Fibroblast of skin of scalp (primary cell): Measurements from ENCODE around the gene P2RX6.
"Not testable (repeated sequence)": the region's sequence is repeated elsewhere in the genome, so short reads cannot be mapped to it uniquely, and the experiment has no call there.

Experiments used
- DNase-seq: peaks from one replicate; pipeline ENCODE4 v3.0.0-alpha.2; 2013

The P2RX6 gene

DNA sequence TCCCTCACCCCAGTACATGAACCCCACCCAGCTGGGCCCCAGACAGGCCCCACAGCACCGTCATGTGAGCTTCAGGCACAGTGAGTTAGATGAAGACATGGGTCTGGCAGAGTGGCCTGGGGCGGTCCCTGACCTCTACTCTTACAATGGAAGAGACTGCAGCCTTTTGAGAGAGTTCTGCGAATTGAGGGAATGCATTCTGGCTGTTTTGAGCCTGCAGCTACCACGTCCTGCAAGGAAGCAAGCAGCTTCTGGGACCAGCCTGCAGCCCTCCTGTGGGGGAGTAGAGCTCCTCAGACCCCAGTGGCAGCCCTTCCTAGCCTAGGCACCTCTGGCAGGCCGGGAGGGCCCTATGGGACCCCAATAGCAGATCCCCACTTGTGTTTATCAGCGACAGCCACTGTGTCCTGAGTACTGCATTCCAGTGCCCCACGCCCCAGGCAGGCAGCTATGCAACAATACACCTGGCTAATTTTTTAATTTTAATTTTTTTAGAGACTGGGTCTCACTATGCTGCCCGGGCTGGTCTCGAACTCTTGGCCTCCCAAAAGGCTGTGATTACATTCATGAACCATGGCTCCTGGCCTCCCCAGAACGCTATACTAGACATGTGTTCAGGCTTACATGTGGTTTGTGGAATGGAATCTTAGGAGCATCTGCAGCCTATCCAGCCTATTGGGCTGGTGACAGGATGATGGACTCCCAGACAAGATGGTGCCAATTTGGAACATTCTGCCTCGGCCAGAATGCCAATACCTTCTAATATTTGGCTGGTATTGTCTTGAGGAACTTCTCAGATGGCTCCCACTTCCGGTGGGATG is 18.1 kb downstream of the P2RX6 start:
- DNase-seq = no peak

DNA sequence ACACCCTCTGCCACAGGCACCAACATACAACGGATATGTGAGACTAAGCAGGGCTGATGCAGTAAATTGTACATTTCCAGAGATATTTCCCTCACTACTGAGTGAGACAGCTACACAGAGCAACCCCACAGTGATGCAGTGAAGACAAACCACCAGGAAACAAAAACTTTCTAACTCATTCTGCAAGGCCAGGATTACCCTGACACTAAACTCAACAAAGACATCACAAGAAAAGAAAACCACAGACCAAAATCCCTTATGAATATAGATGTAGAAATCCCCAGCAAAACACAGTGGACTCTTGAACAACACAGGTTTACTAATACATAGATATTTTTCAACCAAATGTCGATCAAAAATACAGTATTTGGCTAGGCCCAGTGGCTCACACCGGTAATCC is 18.9 kb downstream of the P2RX6 start:
- DNase-seq = no peak

DNA sequence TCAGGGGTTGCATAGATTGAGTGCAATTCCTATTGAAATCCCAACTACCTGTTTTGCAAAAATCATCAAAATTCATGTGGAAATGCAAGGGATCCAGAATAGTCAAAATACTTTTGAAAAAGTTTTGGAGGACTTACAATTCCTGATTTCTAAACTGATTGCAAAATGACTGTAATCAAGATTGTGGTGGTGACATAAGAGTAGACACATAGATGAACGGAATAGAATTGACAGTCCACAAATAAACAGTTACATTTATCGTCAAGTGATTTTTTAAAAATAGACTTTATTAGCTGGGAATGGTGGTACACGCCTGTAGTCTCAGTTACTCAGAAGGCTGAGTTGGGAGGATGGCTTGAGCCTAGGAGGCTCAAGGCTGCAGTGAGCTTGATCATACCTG is 20.0 kb downstream of the P2RX6 start:
- no peak for DNase-seq

DNA sequence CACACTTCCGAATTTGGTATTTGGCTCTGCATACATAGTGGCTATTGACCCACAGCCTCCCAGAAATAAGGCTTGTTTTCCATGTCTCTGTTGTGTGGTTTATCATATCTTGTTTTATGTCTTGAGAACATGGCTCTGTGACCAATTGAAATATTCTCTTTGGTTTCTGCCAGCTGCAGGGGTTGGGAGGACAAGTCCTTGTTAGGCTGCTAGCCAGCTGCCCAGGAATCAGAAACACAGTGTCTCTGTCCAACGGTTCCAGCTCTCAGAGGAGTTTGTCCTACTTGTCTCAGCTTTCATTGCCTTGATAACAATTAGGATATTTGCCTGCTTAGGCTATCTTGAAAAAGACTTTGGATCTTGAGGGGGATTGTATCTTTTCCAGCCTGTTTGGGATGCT is 23.4 kb downstream of the P2RX6 start:
- DNase-seq = peak; percentile 36

DNA sequence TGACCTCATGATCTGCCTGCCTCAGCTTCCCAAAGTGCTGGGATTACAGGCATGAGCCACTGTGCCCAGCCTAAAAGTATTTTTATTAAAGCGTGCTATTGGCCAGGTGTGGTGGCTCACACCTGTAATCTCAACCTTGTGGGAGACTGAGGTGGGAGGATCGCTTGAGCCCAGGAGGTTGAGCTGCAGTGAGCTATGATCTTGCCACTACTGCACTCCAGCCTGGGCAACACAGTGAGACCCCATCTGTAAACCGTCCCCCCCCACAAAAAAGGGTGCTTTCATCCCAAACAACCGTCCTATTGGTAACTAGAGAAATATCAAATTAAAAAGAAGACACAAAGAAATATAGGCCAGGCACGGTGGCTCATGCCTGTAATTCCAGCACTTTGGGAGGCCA is 24.2 kb downstream of the P2RX6 start:
- not testable (repeated sequence) for DNase-seq

DNA sequence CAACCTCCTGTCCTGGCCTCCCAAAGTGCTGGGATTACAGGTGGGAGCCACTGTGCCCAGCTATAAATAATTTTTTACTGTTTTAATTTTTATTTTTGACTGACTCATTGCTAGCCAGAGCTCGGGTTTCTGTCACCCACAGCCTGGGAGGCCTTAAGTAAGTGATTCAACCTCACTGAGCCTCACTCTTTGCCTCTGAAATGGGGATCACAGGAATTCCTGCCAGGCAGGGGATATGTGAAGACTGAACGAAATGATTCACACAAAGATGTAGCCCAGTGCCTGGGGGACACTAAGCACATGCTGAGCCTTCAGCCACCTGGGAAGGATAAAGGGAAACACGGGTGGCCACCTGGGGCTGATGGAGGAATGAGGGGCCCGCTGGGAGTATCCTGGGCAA is 27.0 kb downstream of the P2RX6 start:
- DNase-seq = peak; percentile 86

DNA sequence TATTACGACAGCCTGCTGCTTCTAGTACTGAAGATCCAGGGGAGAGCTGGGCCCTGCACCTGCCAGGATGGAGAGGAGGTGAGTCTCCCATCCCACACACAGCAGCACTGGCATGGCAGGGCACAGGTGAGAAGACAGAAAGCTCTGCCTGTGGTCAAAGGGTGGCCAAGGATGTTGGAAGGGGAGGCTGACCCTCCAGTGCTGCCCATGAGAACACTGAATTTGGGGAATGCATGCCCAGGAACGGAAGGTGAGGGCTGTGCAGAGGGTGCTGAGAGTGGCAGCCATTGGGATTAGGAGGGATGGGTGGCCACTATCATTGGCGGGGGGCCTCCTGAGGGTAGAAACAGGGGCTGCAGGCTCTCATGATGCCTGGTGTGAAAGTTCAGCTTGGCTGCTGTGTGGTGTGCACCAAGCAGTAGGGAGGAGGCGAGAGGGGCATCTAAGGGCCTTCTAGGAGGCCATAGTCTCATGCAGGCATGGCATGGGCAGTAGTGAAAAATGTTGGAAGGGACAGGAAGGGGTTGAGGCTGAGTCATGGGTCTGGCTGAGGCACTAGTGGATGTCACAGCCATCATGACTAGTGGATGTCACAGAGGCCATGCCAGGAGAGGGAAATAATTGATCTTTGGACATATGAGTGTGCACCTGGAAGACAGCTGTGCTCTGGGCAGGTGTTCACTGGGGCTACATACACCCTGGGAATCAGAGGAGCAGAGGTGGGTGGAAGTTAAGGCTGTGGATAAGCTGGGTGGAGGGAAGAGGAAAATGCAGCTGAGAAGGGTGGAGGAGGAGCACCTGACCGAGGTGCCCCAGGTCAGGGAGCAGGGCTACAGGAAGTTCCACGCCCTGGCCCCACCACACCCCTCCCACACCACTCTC is 28.3 kb downstream of the P2RX6 start:
- DNase-seq = no peak

DNA sequence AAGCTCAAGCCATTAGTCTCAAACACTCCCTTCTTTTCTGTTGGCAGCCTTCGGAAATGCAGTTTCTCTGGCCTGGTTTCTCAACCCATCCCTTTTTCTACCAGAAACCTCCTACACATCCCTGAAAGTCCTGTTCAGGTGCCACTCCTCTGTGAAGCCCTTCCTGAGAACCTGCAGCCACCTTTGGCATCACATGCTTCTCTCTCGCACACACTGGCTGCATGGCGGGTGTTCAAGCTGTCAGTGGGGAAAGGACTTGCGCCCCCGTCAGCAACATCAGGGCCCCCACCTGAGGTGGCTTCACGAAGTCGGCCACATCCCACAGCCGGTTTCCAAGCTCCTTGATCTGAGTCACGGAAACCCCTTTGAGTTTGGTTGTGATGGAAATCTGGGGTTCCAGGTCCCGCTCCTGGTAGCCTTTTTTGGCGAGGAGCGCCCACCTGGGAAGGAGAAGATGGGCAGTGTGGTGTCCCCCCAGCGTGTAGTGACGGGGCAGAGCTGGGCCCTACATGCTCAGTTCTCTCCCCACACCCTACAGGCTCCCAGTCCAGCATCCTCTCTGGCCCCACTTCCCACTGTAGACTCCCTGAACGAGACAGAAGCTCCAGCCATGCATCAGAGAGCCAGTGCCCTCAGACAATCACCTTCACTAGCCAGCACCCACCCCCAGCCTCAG is 29.0 kb downstream of the P2RX6 start:
- no peak for DNase-seq

DNA sequence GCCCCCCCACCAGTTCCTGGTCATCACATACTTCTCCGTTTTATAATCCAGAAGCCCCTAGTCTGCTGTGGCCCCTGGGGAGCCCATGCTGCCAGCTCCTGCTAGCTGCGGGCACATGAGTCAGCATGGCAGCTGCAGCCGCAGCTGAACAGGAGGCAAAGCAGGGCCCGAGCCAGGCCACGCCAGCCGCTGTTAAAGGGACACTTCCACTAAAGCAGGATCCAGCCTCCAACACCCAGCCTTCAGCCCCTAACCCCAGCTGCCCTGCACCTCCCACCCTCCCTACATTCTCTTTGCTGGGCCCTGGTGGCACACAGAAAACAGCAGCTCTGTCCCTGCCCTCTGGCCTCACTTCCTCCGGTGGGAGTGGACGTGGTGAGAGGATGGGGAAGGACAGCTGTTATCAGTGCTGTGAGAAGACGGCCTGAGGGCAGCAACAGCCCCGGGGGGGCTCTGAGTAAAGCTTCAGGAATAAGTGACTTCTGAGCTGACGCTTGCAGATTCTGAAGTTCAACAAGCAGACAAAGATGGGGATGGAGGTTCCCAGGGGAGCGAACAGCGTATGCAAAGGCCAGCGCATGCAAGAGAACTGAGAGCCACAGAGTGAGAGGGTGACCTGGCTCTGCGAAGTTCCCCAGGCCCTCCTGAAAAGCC is 30.1 kb downstream of the P2RX6 start:
- peak; percentile 94 for DNase-seq

DNA sequence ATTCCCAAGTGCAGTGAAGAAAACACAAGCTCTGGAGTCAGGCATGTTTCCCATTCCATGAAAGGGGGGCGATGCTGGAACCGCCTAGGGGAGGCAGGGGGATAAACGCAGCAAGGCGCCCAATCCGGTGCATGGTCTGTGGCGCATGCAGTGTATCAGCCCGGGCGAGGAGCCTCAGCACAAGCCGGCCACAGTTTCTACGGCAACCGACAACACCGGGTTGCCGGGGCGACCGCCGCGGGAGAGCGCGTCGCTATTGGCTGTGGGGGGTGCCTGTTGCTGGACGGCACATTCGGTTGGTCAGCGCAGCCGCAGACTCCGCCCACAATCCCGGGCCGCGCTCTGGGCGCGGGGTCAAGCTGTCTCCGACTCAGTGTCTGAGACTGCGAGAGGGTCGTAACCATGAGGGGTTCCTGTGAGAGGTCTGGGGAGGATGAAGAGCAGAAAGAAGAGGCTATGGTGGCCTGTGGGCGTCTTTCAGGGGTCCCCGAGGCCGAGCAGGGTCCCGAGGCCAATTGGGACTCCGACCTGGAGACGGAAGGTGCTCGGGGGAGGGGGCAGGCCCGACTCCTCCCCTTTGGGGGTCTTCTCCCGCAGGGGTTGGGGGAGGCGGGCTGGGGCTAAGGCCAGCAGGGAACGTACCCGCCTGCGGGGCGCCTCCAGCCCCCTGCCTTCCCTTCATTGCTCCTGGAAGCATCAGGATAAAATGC is 30.8 kb downstream of the P2RX6 start, which contains the start of gene LRRC74B:
TSS of gene LRRC74B (plus strand) at position 362 of the 710 bp plus-strand sequence. CDS start at position 403, 41 bp downstream.
- DNase-seq = peak; percentile 93

DNA sequence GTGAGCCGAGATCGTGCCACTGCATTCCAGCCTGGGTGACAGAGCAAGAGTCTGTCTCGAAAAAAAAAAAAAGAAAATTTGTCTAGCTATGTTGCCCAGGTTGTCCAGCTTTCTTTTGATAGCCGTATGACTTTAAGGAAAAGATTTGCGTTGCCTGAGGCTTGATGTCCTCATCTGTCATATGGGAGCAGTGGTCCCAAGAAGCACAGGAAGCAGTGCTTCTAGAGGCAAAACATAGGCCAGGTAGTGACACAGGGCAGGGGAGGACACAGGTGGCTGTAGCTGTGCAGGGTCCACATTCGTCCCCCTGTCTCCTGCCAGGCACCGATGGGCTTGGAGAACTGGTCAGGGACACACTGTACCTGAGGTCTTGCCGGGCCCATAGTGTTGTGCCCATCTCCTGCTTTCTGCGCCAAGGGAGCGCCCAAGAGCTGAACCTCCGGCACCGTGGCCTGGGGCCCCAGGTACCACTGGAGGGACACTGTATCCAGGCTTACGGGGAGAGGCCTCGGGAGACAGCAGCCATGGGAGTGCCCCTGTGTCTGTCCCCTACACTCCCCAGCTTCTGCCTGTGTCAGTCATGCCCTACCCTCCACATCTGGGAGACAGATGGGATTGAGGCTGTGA is 32.2 kb downstream of the P2RX6 start:
- DNase-seq = no peak

DNA sequence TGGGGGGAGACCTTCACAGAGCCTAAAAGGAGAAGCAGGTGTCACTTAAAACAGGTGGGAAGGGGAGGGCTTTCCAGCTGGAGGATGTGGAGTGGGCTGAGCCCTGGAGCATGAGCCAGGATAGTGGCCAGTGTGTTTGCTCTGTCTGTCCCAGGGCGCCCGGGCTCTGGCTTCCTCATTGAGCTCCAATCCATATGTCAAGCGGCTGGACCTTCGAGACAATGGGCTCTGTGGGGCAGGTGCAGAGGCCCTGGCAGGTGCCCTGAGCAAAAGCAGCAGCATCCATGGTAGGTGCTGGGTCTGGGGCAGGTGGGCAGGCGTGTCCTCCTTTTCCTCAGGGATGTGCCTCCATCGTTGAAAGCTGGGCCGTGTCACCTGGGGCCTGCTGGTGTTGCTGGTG is 32.8 kb downstream of the P2RX6 start:
- DNase-seq = no peak

DNA sequence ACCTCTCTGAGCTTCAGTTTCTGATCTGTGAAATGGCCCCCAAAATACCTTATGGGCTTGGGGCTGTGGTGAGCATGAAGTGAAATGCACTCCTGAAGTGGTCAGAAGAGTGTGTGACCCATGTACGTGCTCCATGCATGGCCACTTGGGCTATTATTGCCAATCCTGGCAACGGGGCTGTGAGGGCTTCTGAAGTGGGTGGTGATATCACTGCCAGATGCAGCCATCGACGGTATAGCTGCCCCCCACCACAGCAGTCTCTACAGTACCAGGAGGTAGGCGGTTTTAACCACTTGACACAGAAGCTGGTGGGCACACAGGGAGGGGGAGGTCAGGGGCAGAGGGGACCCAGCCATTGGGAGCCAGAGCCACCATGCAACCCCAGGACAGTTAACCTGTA is 33.5 kb downstream of the P2RX6 start:
- DNase-seq = not testable (repeated sequence)

DNA sequence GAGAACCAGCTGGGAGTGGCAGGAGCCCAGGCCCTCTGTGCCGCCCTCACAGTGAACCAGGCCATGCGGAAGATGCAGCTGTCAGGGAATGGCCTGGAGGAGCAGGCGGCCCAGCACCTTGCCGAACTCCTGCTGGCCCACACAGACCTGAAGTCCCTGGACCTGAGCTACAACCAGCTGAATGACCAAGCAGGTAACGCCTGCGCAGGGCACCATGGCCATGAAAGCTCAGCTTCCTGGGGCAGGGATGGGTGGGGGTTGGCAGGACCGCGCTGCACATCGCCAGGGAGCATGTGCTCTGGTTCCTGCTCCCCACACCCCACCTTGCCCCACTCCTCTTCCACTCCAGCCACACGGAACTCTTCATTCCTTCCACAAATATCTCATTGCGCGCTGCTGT is 34.0 kb downstream of the P2RX6 start:
- DNase-seq = not testable (repeated sequence)

DNA sequence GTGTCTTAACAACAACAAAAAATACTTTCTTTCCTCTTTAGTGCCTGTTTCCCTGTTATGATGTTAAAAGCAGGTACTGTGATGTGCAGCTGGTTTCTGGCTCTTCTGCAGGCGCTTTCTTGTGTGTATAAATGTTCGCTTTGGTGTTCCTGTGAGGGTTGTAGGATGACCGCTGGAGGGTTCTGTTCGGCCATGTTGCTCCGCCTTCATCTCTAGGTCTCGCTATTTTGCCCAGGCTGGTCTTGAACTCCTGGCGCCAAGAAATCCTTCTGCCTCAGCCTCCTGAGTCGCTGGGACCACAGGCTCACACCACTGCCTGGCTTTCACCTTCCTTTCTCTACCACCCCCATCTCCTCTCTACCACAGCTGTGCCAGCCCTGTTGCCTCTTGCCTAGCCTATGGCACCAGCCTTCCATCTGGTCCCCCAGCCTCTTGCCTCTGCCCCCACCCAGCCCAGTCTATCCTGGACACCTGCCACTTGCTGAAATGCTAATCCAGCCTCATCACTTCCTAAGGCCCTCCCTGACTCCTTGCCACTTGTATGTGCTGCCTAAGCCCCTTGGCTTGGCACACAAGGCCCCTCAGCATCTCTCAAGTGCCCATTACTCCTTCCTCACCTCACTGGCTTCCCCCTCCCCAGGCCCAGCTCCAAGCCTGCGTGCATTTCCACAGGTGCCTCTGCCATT is 36.3 kb downstream of the P2RX6 start:
- DNase-seq = no peak

DNA sequence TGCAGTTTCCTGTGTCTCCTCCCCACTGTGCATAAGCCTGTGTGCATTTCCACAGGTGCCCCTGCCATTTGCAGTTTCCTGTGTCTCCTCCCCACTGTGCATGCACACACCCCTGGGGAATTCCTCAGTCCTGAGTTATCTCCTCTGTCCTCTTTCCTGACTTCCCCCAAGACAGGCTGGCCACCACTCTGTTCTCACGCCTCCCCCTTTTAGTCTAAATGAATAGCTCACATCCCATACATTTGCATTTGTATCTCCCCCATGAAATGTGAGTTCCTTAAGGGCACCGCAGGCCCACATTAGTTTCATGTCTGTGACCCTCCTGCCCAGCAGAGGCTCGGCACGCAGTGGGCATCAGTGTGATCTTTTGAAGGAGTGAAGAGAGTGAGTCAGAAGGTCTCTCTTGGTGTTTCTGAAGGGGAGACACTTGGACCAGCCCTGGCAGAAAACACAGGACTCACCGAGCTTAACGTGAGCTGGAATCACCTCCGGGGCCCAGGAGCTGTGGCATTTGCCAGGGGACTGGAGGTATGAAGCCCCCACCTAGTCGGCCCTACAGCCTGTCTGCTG is 37.0 kb downstream of the P2RX6 start:
- no peak for DNase-seq

DNA sequence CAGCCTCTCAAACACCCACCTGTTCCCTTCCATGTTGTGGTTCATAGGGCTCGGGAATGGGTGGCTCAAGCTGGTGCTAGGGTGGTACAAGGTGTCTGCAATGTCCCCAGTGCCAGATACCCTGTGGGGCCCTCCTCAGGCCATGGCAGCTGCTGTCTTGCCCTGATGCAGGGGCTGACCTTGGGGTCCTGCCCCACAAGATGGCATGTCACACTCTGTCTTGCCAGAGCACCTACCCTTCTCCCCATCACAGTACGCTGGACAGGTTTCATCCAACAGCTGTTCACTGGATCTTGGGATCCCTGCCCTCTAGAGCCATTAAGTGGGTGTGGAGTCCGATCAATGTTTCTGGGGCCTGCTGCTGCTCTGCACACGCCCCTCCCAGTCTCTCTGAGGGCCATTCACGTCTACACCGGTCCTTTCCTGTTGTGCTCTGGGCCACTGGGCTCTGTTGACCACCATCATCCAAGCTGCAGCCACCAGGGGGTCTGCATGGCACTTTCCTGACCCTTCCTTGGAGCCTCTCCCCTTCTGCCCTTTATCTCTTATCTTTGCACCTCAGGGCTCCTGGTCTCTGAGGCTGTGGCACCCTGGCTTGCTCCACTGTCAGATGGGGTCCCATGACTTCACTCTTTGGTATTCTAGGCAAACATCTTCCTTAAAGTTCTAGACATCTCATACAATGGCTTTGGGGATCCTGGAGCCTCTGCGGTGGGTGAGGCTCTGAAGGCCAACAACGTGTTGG is 37.9 kb downstream of the P2RX6 start:
- no peak for DNase-seq

DNA sequence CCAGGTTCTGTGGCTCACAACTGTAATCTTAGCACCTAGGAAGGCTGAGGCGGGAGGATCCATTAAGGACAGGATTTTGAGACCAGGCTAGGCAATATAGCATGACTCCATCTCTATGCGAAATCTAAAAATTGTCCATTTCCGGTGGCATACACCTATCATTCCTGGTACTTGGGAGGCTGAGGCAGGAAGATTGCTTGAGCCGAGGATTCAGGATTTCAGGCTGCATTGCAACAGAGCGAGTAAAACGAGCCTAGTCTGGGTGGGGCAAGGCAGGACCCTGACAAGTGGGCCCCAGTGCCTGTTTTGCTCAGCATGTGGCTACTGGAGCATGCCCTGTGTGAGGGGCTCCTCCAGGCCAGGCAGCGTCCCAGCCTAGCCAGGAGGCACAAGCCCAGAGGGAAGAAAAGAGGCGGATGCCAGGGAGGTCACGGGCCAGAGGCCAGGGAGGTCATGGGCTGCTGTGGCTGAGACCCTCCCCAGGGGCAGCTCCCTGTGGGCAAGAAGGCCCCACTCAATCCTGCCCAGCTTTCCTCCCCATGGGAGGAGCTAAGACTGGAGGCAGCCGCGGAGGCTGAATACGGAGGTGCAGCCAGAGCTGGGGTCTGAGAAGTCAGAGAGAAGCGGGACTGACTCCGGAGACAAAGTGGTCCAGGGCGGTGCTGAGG is 39.2 kb downstream of the P2RX6 start:
- no peak for DNase-seq
